Measurements from ENCODE around the gene TBX18.

TBX18 gene

DNA sequence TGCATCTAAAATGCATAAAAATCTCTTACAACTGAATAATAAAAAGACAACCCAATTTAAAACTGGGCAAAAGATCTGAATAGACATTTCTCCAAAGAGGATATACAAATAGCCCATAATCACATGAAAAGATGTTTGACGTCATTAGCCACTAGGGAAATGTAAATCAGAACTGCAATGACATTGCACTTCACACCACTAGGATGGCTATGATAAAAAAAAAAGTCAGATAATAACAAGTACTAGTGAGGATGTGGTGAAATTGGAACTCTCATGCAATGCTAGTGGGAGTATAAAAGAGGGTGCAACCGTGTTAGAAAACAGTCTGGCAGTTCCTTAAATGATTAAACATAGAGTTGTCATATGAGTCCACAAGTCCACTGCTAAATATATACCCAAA lies 24.3 kb upstream of the TBX18 start:
- H4K91ac ChIP-seq (ENCODE audit: low read depth, low read length, poor library complexity), result no peak overlapping the region
- H3K4me2 ChIP-seq (ENCODE audit: insufficient read depth, low read length, poor library complexity, severe bottlenecking), result no peak overlapping the region
- H2AFZ ChIP-seq (ENCODE audit: low read length), result no peak overlapping the region
- H3K23ac ChIP-seq (ENCODE audit: low read depth, low read length, poor library complexity), result no peak overlapping the region
- DNase-seq (ENCODE audit: low spot score), result no peak
- no peak overlapping the region for H2BK120ac ChIP-seq (ENCODE audit: low read depth, low read length)
- H3K27ac ChIP-seq (replicated peaks; ENCODE audit: low read length), result no peak overlapping the region
- H2BK5ac ChIP-seq (ENCODE audit: low read length), result no peak overlapping the region
- no peaks in the 10 kb centered on the region for H3K9me3 ChIP-seq (replicated peaks in 1 of 2; ENCODE audit: control insufficient read depth in 2 of 2, insufficient read depth in 1 of 2, low read depth in 1 of 2, low read length in 2 of 2)
- no peaks in the 10 kb centered on the region for H3K79me1 ChIP-seq (ENCODE audit: low read depth, low read length)
- no peak overlapping the region for H2BK12ac ChIP-seq (ENCODE audit: low read length)
- H2BK15ac ChIP-seq (ENCODE audit: low read length), result no peak overlapping the region
- no CpG with 5 or more reads among the region's 2 CpGs for WGBS, 2 donors (ENCODE audit: extremely low coverage in 2 of 2, insufficient read length in 2 of 2, insufficient replicate concordance in 1 of 2)
- H3K4me1 ChIP-seq (ENCODE audit: control insufficient read depth in 2 of 2, insufficient read depth in 1 of 2, low read depth in 1 of 2, low read length in 2 of 2), result no peaks in the 10 kb centered on the region
- H3K9ac ChIP-seq (ENCODE audit: low read depth, low read length, poor library complexity), result no peak overlapping the region
- H3K4me3 ChIP-seq (ENCODE audit: low read length in 2 of 2), result no peak overlapping the region
- no peak overlapping the region for H3K18ac ChIP-seq (ENCODE audit: low read length)
- no peak overlapping the region for H3K4ac ChIP-seq (ENCODE audit: low read length)
- H4K8ac ChIP-seq (ENCODE audit: low read depth, low read length), result no peak overlapping the region
- H3K36me3 ChIP-seq (replicated peaks in 1 of 2; ENCODE audit: control insufficient read depth in 2 of 2, insufficient read depth in 2 of 2, low read length in 2 of 2), result no peaks in the 10 kb centered on the region
- no peaks in the 10 kb centered on the region for H3K27me3 ChIP-seq (ENCODE audit: control insufficient read depth in 3 of 3, insufficient read depth in 3 of 3, low read depth in 1 of 3, low read length in 3 of 3)
- no peak overlapping the region for H2AK5ac ChIP-seq (ENCODE audit: low read depth, low read length)
- no peak overlapping the region for H3K14ac ChIP-seq (ENCODE audit: low read length)

DNA sequence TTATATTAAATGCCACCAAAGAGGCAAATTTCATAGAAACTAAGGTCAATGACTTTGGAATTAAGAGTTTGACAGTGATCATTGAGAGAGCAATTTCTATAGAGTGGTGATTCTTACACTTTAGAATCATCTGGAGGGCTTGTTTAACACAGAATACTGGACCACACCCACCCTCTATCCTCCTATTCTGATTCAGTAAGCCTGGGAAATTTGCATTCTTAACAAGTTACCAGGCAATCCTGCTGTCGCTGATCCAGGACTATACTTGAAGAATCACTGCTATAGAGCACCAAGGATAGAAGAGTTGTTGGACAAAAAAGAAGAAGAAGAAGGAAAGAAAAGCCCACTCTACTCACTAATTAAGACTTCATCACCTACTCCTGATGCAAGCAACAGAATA lies 21.3 kb upstream of the TBX18 start:
- WGBS, 2 donors (ENCODE audit: extremely low coverage in 2 of 2, insufficient read length in 2 of 2, insufficient replicate concordance in 1 of 2), result no CpG with 5 or more reads among the region's 1 CpG
- no peak overlapping the region for H2AFZ ChIP-seq (ENCODE audit: low read length)
- no peak overlapping the region for H2BK5ac ChIP-seq (ENCODE audit: low read length)
- no peak for DNase-seq (ENCODE audit: low spot score)
- H3K4ac ChIP-seq (ENCODE audit: low read length), result no peak overlapping the region
- H2AK5ac ChIP-seq (ENCODE audit: low read depth, low read length), result no peak overlapping the region
- H3K27ac ChIP-seq (replicated peaks; ENCODE audit: low read length), result no peak overlapping the region
- no peak overlapping the region for H2BK120ac ChIP-seq (ENCODE audit: low read depth, low read length)
- no peaks in the 10 kb centered on the region for H3K9me3 ChIP-seq (replicated peaks in 1 of 2; ENCODE audit: control insufficient read depth in 2 of 2, insufficient read depth in 1 of 2, low read depth in 1 of 2, low read length in 2 of 2)
- H4K8ac ChIP-seq (ENCODE audit: low read depth, low read length), result no peak overlapping the region
- no peak overlapping the region for H2BK12ac ChIP-seq (ENCODE audit: low read length)
- no peak overlapping the region for H4K91ac ChIP-seq (ENCODE audit: low read depth, low read length, poor library complexity)
- no peaks in the 10 kb centered on the region for H3K4me1 ChIP-seq (ENCODE audit: control insufficient read depth in 2 of 2, insufficient read depth in 1 of 2, low read depth in 1 of 2, low read length in 2 of 2)
- H3K23ac ChIP-seq (ENCODE audit: low read depth, low read length, poor library complexity), result no peak overlapping the region
- no peak overlapping the region for H3K4me3 ChIP-seq (ENCODE audit: low read length in 2 of 2)
- no peak overlapping the region for H3K9ac ChIP-seq (ENCODE audit: low read depth, low read length, poor library complexity)
- H3K79me1 ChIP-seq (ENCODE audit: low read depth, low read length), result no peaks in the 10 kb centered on the region
- no peak overlapping the region for H3K4me2 ChIP-seq (ENCODE audit: insufficient read depth, low read length, poor library complexity, severe bottlenecking)
- H3K36me3 ChIP-seq (replicated peaks in 1 of 2; ENCODE audit: control insufficient read depth in 2 of 2, insufficient read depth in 2 of 2, low read length in 2 of 2), result no peaks in the 10 kb centered on the region
- no peak overlapping the region for H2BK15ac ChIP-seq (ENCODE audit: low read length)
- no peaks in the 10 kb centered on the region for H3K27me3 ChIP-seq (ENCODE audit: control insufficient read depth in 3 of 3, insufficient read depth in 3 of 3, low read depth in 1 of 3, low read length in 3 of 3)
- H3K14ac ChIP-seq (ENCODE audit: low read length), result no peak overlapping the region
- H3K18ac ChIP-seq (ENCODE audit: low read length), result no peak overlapping the region

DNA sequence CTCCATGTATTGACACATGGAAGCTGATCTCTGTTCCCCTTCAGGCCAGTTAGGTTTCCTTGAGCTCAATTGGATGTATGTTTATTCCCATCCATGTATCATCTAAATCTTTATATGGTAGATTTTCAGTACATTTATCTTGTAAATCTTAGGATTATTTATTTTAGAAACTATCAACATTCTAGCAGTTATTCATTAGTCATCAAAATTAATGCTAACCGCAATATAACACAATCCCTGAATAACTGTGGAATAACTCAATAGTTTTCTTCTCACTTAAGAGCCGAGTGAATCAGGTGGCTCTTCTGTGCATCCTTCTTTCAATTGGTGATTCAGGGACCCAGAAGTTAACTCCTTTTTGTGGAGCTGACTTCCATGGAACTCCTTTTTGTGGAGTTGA lies 15.5 kb upstream of the TBX18 start:
- Histone ChIP-seq H2BK12ac (ENCODE audit: low read length) (no peak overlapping the region), H3K4me1 (ENCODE audit: control insufficient read depth in 2 of 2, insufficient read depth in 1 of 2, low read depth in 1 of 2, low read length in 2 of 2) (no peaks in the 10 kb centered on the region), H2BK120ac (ENCODE audit: low read depth, low read length) (no peak overlapping the region), H3K36me3 (replicated peaks in 1 of 2; ENCODE audit: control insufficient read depth in 2 of 2, insufficient read depth in 2 of 2, low read length in 2 of 2) (no peaks in the 10 kb centered on the region), H3K4me2 (ENCODE audit: insufficient read depth, low read length, poor library complexity, severe bottlenecking) (no peak overlapping the region), H3K9me3 (replicated peaks in 1 of 2; ENCODE audit: control insufficient read depth in 2 of 2, insufficient read depth in 1 of 2, low read depth in 1 of 2, low read length in 2 of 2) (peaks cover 0 to 3% of the 10 kb centered on the region in 2 donors), H3K9ac (ENCODE audit: low read depth, low read length, poor library complexity) (no peak overlapping the region), H3K27me3 (ENCODE audit: control insufficient read depth in 3 of 3, insufficient read depth in 3 of 3, low read depth in 1 of 3, low read length in 3 of 3) (peaks cover 2 to 30% (median 16%) of the 10 kb centered on the region in 3 experiments), H3K23ac (ENCODE audit: low read depth, low read length, poor library complexity) (no peak overlapping the region), H3K18ac (ENCODE audit: low read length) (no peak overlapping the region), H2AK5ac (ENCODE audit: low read depth, low read length) (no peak overlapping the region), H3K4ac (ENCODE audit: low read length) (no peak overlapping the region), H3K79me1 (ENCODE audit: low read depth, low read length) (no peaks in the 10 kb centered on the region), H2BK5ac (ENCODE audit: low read length) (no peak overlapping the region), H3K27ac (replicated peaks; ENCODE audit: low read length) (no peak overlapping the region), H4K8ac (ENCODE audit: low read depth, low read length) (no peak overlapping the region), H2BK15ac (ENCODE audit: low read length) (no peak overlapping the region), H3K14ac (ENCODE audit: low read length) (no peak overlapping the region), H2AFZ (ENCODE audit: low read length) (no peak overlapping the region), H3K4me3 (ENCODE audit: low read length in 2 of 2) (no peak overlapping the region), H4K91ac (ENCODE audit: low read depth, low read length, poor library complexity) (no peak overlapping the region)
- DNase-seq (ENCODE audit: low spot score), result no peak
- WGBS, 2 donors (ENCODE audit: extremely low coverage in 2 of 2, insufficient read length in 2 of 2, insufficient replicate concordance in 1 of 2), result no CpG with 5 or more reads among the region's 2 CpGs

DNA sequence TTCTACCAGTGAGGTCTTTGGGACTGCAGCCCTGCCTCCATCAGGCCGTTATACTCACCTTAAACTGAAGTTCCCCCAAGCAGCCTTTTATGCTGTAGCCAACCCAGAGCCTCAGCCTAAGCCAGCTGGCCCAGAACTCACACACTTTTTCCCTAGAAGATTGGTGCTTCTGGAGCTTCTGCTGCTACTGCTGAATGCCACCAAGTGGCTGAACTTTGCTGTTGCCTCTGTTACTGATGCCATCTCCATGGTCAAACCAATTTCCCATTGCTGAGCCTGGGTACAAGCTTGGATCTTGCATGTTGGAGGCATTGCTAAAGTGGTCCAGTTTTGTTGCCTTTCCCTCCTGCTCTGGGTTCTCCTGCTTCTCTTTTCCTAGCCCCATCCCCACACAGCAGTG lies 15.0 kb upstream of the TBX18 start:
- H3K4me1 ChIP-seq (ENCODE audit: control insufficient read depth in 2 of 2, insufficient read depth in 1 of 2, low read depth in 1 of 2, low read length in 2 of 2), result no peaks in the 10 kb centered on the region
- no peak for DNase-seq (ENCODE audit: low spot score)
- H4K8ac ChIP-seq (ENCODE audit: low read depth, low read length), result no peak overlapping the region
- peaks cover 0 to 3% of the 10 kb centered on the region in 2 donors for H3K9me3 ChIP-seq (replicated peaks in 1 of 2; ENCODE audit: control insufficient read depth in 2 of 2, insufficient read depth in 1 of 2, low read depth in 1 of 2, low read length in 2 of 2)
- H2AFZ ChIP-seq (ENCODE audit: low read length), result no peak overlapping the region
- H3K27me3 ChIP-seq (ENCODE audit: control insufficient read depth in 3 of 3, insufficient read depth in 3 of 3, low read depth in 1 of 3, low read length in 3 of 3), result peaks cover 4 to 35% (median 21%) of the 10 kb centered on the region in 3 experiments
- no CpG with 5 or more reads among the region's 1 CpG for WGBS, 2 donors (ENCODE audit: extremely low coverage in 2 of 2, insufficient read length in 2 of 2, insufficient replicate concordance in 1 of 2)
- no peak overlapping the region for H3K4me3 ChIP-seq (ENCODE audit: low read length in 2 of 2)
- H2BK15ac ChIP-seq (ENCODE audit: low read length), result no peak overlapping the region
- no peak overlapping the region for H2AK5ac ChIP-seq (ENCODE audit: low read depth, low read length)
- H3K4me2 ChIP-seq (ENCODE audit: insufficient read depth, low read length, poor library complexity, severe bottlenecking), result no peak overlapping the region
- H3K23ac ChIP-seq (ENCODE audit: low read depth, low read length, poor library complexity), result no peak overlapping the region
- H2BK120ac ChIP-seq (ENCODE audit: low read depth, low read length), result no peak overlapping the region
- no peak overlapping the region for H3K9ac ChIP-seq (ENCODE audit: low read depth, low read length, poor library complexity)
- no peak overlapping the region for H3K27ac ChIP-seq (replicated peaks; ENCODE audit: low read length)
- H3K14ac ChIP-seq (ENCODE audit: low read length), result no peak overlapping the region
- H3K79me1 ChIP-seq (ENCODE audit: low read depth, low read length), result no peaks in the 10 kb centered on the region
- no peaks in the 10 kb centered on the region for H3K36me3 ChIP-seq (replicated peaks in 1 of 2; ENCODE audit: control insufficient read depth in 2 of 2, insufficient read depth in 2 of 2, low read length in 2 of 2)
- no peak overlapping the region for H3K18ac ChIP-seq (ENCODE audit: low read length)
- H2BK12ac ChIP-seq (ENCODE audit: low read length), result no peak overlapping the region
- no peak overlapping the region for H2BK5ac ChIP-seq (ENCODE audit: low read length)
- H4K91ac ChIP-seq (ENCODE audit: low read depth, low read length, poor library complexity), result no peak overlapping the region
- no peak overlapping the region for H3K4ac ChIP-seq (ENCODE audit: low read length)

Data from neuronal stem cell (in vitro differentiated cells).